PC-9 (cell line): ENCODE results near the gene AKAP7.

Experiments used
- EZH2 ChIP-seq: fragments of 200-600 bp; sonication (generic); IDR thresholded peaks from 2 replicates; pipeline ENCODE4 v1.8.0; 2017; ENCODE audit warnings: antibody characterized with exemption, low read depth
- TF ChIP-seq, protein P1 (sequence below): fragments of 200-600 bp; sonication (generic); conservative IDR thresholded peaks from 2 replicates; pipeline ENCODE4 v1.6.1; 2017; ENCODE audit warnings: mixed run types, antibody characterized with exemption, mild to moderate bottlenecking, moderate library complexity

DNA sequence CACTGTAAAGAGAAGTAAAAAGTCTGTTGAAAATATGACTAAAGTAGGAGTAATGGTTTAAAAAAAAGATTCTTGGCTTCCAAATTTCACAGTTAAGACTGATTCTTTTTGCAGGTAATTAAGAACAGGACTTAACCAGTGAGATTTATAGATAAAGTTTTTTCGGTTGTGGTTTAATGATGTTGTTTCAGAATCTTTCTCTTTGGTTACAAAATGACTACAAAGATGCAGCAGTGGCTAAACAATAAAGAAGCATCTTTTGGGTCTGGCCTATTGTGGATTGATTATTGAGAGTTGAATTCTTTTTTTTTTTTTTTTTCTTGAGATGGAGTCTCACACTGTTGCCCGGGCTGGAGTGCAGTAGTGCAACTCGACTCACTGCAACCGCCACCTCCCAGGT, 109.7 kb downstream of the AKAP7 start:
- TF ChIP-seq, protein P1, sequence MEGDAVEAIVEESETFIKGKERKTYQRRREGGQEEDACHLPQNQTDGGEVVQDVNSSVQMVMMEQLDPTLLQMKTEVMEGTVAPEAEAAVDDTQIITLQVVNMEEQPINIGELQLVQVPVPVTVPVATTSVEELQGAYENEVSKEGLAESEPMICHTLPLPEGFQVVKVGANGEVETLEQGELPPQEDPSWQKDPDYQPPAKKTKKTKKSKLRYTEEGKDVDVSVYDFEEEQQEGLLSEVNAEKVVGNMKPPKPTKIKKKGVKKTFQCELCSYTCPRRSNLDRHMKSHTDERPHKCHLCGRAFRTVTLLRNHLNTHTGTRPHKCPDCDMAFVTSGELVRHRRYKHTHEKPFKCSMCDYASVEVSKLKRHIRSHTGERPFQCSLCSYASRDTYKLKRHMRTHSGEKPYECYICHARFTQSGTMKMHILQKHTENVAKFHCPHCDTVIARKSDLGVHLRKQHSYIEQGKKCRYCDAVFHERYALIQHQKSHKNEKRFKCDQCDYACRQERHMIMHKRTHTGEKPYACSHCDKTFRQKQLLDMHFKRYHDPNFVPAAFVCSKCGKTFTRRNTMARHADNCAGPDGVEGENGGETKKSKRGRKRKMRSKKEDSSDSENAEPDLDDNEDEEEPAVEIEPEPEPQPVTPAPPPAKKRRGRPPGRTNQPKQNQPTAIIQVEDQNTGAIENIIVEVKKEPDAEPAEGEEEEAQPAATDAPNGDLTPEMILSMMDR = no peak
- no peak for TF ChIP-seq EZH2
